HUDEP-2 (cell line): ENCODE data around the gene PPP1R3G.

ENCODE experiments used
- DNase-seq, 76 experiments: peaks; one replicate each; lab custom pipeline; 2025; ENCODE audit not compliant: unreplicated experiment in 76 of 76; lab: John Stamatoyannopoulos, UW

The PPP1R3G gene

GRCh38 chr6:5135788-5136376, 50.7 kb downstream of the PPP1R3G start:
- peak in 37 of 76 experiments; percentile 11 to 68 (median 37) for DNase-seq

- DNase-seq: no peak
Observed at GRCh38 chr6:5136851-5137250, 51.7 kb downstream of the PPP1R3G start.
